ENCODE results near the gene CLEC10A. TPM values are rescaled to one million over a fixed set of nuclear protein-coding genes. Genes with fewer than 3 reads are reported as not detected.
"Not testable (repeated sequence)": the region's sequence is repeated elsewhere in the genome, so short reads cannot be mapped to it uniquely, and the experiment has no call there.

The CLEC10A gene
- total and polyA plus RNA-seq, 2 experiments from 2014 or later = not detected

GRCh38 chr17:7091311-7092005 lies 11.4 kb upstream of the CLEC10A start:
- H3K27me3 Mint-ChIP-seq (ENCODE audit: insufficient read depth, low read depth, poor library complexity) = peaks cover 11% of the 10 kb centered on the region
- H2AFZ ChIP-seq = peak overlapping the region; percentile 83
- H3K36me3 ChIP-seq (ENCODE audit: insufficient read depth); H3K9me2 ChIP-seq (ENCODE audit: insufficient read depth); H3K27ac Mint-ChIP-seq; H3K27me3 ChIP-seq (ENCODE audit: insufficient read depth); H3K27ac ChIP-seq (ENCODE audit: low read depth); ATAC-seq; H3K36me3 Mint-ChIP-seq (ENCODE audit: low read depth); H4K20me1 ChIP-seq (replicated peaks; ENCODE audit: insufficient read depth); H3K4me1 ChIP-seq (ENCODE audit: insufficient read depth); H3K9me3 Mint-ChIP-seq; H3K79me2 ChIP-seq (replicated peaks; ENCODE audit: insufficient read depth); H3K4me3 ChIP-seq; H3F3A ChIP-seq (replicated peaks; ENCODE audit: low read depth); H3K4me2 ChIP-seq; DNase-seq (ENCODE audit: low spot score); H3K4me3 Mint-ChIP-seq: not testable (repeated sequence)
- peaks cover 11% of the 10 kb centered on the region for H3K4me1 Mint-ChIP-seq

- not testable (repeated sequence) for H3K9me3 Mint-ChIP-seq; H4K20me1 ChIP-seq (replicated peaks; ENCODE audit: insufficient read depth); H3K4me3 ChIP-seq; H3K36me3 ChIP-seq (ENCODE audit: insufficient read depth); H3K27ac Mint-ChIP-seq; H3K27me3 ChIP-seq (ENCODE audit: insufficient read depth); H3K4me3 Mint-ChIP-seq; H3K36me3 Mint-ChIP-seq (ENCODE audit: low read depth); H3K9me2 ChIP-seq (ENCODE audit: insufficient read depth); H3K79me2 ChIP-seq (replicated peaks; ENCODE audit: insufficient read depth); H3K4me1 Mint-ChIP-seq; H2AFZ ChIP-seq; ATAC-seq; DNase-seq (ENCODE audit: low spot score); H3F3A ChIP-seq (replicated peaks; ENCODE audit: low read depth); H3K4me1 ChIP-seq (ENCODE audit: insufficient read depth); H3K4me2 ChIP-seq; H3K27ac ChIP-seq (ENCODE audit: low read depth)
- peaks cover 14% of the 10 kb centered on the region for H3K27me3 Mint-ChIP-seq (ENCODE audit: insufficient read depth, low read depth, poor library complexity)
These were observed 9.5 kb upstream of the CLEC10A start for GRCh38 chr17:7089570-7089969.

GRCh38 chr17:7088442-7088841 lies 8.4 kb upstream of the CLEC10A start:
- not testable (repeated sequence) for H3K27me3 ChIP-seq (ENCODE audit: insufficient read depth); H3K4me3 Mint-ChIP-seq; H3K36me3 ChIP-seq (ENCODE audit: insufficient read depth); H3K4me2 ChIP-seq; H4K20me1 ChIP-seq (replicated peaks; ENCODE audit: insufficient read depth); H3F3A ChIP-seq (replicated peaks; ENCODE audit: low read depth); H3K27ac ChIP-seq (ENCODE audit: low read depth); H3K9me3 Mint-ChIP-seq; H3K4me1 Mint-ChIP-seq; H3K4me1 ChIP-seq (ENCODE audit: insufficient read depth); DNase-seq (ENCODE audit: low spot score); H3K27me3 Mint-ChIP-seq (ENCODE audit: insufficient read depth, low read depth, poor library complexity); H3K79me2 ChIP-seq (replicated peaks; ENCODE audit: insufficient read depth); H3K4me3 ChIP-seq; H3K36me3 Mint-ChIP-seq (ENCODE audit: low read depth); ATAC-seq; H3K27ac Mint-ChIP-seq; H3K9me2 ChIP-seq (ENCODE audit: insufficient read depth)
- peak overlapping the region; percentile 85 for H2AFZ ChIP-seq

GRCh38 chr17:7084088-7084487 lies 4.0 kb upstream of the CLEC10A start:
- Histone ChIP-seq H3K27ac (ENCODE audit: low read depth) (no peak overlapping the region), H2AFZ (peak overlapping the region; percentile 74; the same call in 1 of the 2 replicates)
- TF ChIP-seq POLR2AphosphoS5 (IDR thresholded peaks at IDR 0.05; ENCODE audit: low read depth) (no peak), EZH2 (IDR thresholded peaks at IDR 0.05; ENCODE audit: low read depth, unreplicated experiment) (no peak), ZNF462 (CRISPR knock-in tag; IDR thresholded peaks at IDR 0.05) (no peak)

More at GRCh38 chr17:7084088-7084487, 4.0 kb upstream of the CLEC10A start:
- Histone ChIP-seq H3K79me2 (replicated peaks; ENCODE audit: insufficient read depth) (no peaks in the 10 kb centered on the region), H4K20me1 (replicated peaks; ENCODE audit: insufficient read depth) (no peaks in the 10 kb centered on the region), H3K4me1 (ENCODE audit: insufficient read depth) (no peaks in the 10 kb centered on the region), H3K9me2 (ENCODE audit: insufficient read depth) (0 out of 2 replicates have a peak, but pooled peaks cover 5% of the 10 kb centered on the region), H3K4me2 (no peak overlapping the region), H3K4me3 (no peak overlapping the region), H3K27me3 (ENCODE audit: insufficient read depth) (no peaks in the 10 kb centered on the region), H3K36me3 (ENCODE audit: insufficient read depth) (no peaks in the 10 kb centered on the region), H3F3A (replicated peaks; ENCODE audit: low read depth) (no peaks in the 10 kb centered on the region)
- no peaks in the 10 kb centered on the region; the same call in 2 of the 3 replicates for H3K9me3 Mint-ChIP-seq
- DNase-seq (ENCODE audit: low spot score) = no peak
- peaks cover 14% of the 10 kb centered on the region for H3K27me3 Mint-ChIP-seq (ENCODE audit: insufficient read depth, low read depth, poor library complexity)
- H3K27ac Mint-ChIP-seq = no peak overlapping the region
- ATAC-seq = no peak
- no peak overlapping the region for H3K4me3 Mint-ChIP-seq
- H3K4me1 Mint-ChIP-seq = peaks cover 5% of the 10 kb centered on the region; the same call in 1 of the 3 replicates
- no peaks in the 10 kb centered on the region for H3K36me3 Mint-ChIP-seq (ENCODE audit: low read depth)

All from GM23338 (cell line).